Stimulated activated CD4-positive, alpha-beta T cell treated with anti-CD3 and anti-CD28 coated beads, Interleukin-2, amount 100 ng/mL, for 24 hours (primary cell): ENCODE data around the gene TARS3.

ENCODE experiments used
- DNase-seq, 2 donors: peaks; one replicate each; pipeline ENCODE4 v3.0.0-alpha.2; 2020

The TARS3 gene

GRCh38 chr15:101619615-101619865 is 104.7 kb downstream of the TARS3 start:
- no peak for DNase-seq

DNA sequence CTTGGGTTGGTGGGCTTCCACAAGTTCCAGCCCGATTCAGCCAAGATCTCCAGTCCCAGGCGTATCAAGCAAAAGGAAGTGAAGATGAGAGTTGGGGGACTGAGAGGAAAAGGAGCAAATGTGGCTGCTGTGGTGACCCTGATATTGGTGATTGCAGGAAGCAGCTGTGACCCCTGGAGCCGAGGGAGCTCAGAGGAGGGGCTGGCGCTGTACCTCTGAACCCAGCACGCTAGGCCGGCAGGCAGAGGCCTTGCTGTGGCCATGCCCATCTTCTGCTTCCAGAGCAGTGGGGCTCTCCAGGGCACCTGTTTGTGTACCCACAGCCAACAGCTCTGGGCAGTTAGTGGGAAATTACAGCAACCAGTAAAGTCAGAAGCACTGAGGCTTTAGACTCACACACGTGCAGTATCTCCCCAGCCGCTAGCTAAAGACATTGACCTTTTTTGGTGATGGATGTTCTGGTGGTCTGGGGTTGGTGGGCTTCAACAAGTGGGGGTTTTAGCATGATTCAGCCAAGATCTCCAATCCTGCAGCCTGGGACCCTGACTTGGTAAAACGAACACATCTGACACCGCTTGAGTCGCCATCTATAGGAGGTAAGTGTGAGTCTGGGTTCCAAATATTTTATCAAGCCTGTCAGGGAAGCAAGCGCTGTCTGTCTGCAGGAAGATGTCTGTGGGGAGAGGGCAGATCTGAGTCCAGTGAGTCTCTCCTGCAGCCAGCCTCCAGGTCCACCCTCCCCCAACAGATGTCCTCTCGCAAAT is 105.2 kb downstream of the TARS3 start:
- no peak for DNase-seq

- no peak for DNase-seq
These were observed 106.2 kb downstream of the TARS3 start for GRCh38 chr15:101618076-101618475.

GRCh38 chr15:101617390-101617965 is 106.8 kb downstream of the TARS3 start:
- DNase-seq, result no peak

- DNase-seq, result no peak
These were observed 108.1 kb downstream of the TARS3 start for GRCh38 chr15:101615986-101616848.

- no peak for DNase-seq
These were observed 108.8 kb downstream of the TARS3 start for GRCh38 chr15:101615414-101615985.

GRCh38 chr15:101614761-101615160 is 109.5 kb downstream of the TARS3 start:
- no peak for DNase-seq

DNA sequence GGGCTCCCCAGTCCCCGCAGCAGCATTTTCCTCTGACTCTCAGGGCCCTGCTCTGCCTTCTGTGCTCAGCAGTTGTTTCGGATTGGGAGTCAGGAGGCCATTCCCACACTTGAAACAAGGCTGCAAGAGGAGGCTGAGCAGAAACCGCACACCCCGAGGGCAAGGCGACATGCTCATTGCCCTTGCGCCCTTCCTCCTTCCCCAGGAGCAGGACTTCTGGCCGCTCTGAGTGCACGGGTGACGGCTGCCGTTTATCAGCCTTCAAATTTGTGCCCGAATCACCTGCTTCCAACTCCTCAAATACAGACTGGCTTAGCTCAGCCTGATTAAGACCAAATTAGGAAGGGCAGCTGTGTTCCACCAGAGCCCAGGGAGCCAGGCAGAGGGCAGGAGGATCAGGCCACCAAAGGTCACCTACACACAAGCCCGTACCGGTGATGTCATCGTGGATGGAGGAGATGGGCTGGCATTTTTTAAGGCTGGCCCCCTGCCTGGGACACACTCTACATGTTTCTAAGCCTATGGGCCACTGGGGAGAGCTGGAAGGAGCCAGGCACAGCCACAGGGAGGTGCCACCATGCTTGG is 110.2 kb downstream of the TARS3 start:
- DNase-seq, result no peak

DNA sequence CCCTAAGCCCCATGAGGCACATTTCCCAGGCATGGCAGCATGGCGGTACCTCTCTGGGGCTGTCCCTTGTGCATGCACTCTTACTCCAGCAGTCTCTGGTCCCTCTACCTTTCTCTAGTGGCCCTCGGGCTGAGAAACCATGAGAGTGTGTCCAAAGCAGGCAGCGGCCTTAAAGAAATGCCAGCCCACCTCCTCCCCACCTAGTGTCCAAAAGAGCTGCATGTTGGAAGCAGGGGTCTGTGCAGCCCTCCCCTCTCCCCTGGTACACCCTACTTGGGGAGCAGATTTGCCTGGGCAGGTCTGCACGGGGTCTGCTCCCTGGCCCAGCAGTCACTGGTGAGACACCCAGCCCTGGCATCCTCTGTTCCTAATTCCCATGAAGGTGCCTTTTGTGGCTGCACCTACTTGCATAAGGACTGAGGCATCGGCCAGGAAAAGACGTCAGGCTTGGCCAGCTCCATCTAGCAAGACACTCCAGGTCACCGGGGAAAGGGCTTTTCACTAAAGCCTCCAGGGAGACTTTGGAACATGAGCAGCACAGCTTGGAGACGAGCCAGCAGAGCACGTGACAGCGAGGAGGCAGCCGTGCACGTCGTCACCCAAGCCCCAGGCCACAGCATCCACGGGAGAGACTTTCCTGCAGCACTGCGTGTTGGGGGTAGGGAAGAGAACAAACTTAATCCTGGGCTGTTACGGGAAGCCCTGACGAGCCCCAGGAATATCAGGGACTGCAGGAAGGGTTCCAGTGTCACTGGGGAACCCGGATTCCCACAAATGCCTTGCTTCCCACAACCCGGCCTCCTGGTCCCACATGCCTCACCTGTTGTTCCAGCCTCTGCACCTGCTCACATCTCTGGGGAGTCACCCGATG is 110.9 kb downstream of the TARS3 start:
- no peak for DNase-seq

- no peak for DNase-seq
These were observed 111.6 kb downstream of the TARS3 start for GRCh38 chr15:101612676-101613075.

GRCh38 chr15:101611580-101612299 is 112.5 kb downstream of the TARS3 start:
- no peak for DNase-seq

DNA sequence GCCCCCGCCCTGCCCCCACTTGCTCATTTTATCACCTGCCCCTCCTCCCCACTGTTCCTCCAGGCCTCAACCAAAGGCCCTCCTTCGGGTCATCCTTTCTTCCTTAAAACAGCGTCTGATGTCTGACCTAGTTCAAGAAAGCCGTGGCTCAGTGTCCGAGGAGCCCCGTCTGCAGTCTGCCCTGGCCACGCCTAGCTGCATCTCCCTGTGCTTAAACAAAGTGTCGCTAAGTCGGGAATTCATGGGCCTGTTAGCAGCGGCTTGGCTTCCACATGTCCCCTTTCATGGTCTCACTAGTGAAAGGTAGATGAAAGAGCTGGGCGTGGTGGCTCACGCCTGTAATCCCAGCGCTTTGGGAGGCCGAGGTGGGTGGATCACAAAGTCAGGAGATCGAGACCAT is 113.3 kb downstream of the TARS3 start:
- no peak for DNase-seq

DNA sequence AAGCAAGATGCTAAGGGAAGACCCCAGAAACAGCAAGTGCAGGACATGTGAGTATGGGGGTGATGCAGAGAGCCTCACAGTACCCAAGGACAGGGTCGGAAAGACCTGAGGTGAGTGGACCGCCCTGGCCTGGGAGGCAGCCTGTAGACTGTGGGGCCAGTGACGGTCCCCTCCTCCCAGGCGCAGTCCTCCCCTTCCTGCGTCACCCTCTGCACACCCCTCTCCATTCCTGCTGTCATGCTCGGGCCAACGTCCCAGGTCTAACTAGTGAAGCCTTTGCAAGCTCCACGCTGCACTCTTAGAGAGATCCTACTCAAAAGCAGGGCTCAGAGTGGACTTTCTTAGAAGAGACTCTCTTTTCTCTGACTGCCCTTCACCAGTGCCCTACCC is 113.7 kb downstream of the TARS3 start:
- DNase-seq, result no peak

DNA sequence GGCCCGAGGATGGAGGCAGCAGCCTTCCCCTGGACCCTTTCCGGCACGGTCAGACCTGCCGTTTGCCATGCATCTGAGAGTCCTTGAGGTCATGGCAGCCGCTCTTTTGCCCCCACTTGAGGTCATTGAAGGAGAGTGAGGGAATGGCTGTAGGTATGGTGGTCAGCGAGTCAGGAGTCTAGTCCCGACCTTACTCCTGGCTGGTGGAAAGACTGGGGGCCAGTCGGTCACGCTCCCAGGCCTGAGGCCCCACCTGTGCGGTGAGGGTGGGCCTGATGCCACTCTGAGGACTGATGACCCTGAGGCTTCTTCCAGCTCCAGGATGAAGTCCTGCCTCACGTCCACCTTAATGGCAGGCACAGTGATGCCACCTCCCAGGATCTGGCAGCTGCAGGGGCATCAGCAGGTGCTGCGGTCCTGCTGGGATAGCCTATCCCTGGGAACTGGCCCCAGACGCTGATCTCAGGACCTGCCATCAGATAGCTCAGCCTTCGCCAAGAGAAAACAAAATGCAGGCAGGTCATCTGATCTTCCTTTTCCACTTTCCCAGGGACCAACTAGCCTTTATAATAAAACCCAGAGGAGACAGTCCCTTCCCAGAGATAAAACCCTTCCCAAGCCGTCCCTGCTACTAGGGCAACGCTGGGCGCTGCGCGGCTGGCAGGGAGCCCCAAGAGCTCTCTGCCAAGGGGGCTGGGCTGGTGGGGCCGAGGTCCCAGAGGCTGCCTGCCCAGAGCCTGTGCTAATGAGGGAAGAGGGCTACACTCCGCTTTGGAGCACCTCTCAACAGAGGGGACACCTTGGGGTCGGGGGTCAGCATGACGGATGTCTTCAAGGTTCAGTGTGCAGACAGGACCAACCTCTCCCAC is 114.3 kb downstream of the TARS3 start:
- no peak for DNase-seq

GRCh38 chr15:101608201-101608600 is 116.1 kb downstream of the TARS3 start:
- no peak for DNase-seq

- no peak for DNase-seq
These were observed 117.2 kb downstream of the TARS3 start for GRCh38 chr15:101607108-101607507.

GRCh38 chr15:101604124-101604874 is 120.0 kb downstream of the TARS3 start:
- DNase-seq, result no peak
